ENCODE measurements around the gene CDH13. TPM values are rescaled to one million over a fixed set of nuclear protein-coding genes. Genes with fewer than 3 reads are reported as not detected.

The CDH13 gene
- total and polyA plus RNA-seq, 2 donors (not counting 3 experiments of a cell fraction or from before 2014, with no cell fraction given), result 96.6 to 124 TPM

GRCh38 chr16:83552930-83553329 is 926.2 kb downstream of the CDH13 start:
- dilution Hi-C loops (cut with MboI; ENCODE audit: extremely low pct_ligation_motif_present, low sequenced_read_pairs), result no loop called here
- intact Hi-C loops (cut with micrococcal nuclease), result no loop called here
- no peaks in the 10 kb centered on the region for H3K36me3 ChIP-seq (ENCODE audit: control insufficient read depth in 2 of 2, extremely low read depth in 1 of 2, insufficient read depth in 2 of 2, low read length in 2 of 2)
- no peaks in the 10 kb centered on the region for H4K20me1 ChIP-seq (replicated peaks; ENCODE audit: control insufficient read depth, extremely low read depth, insufficient read depth, low read length)
- H2AFZ ChIP-seq (ENCODE audit: low read depth, low read length), result no peak overlapping the region
- H3K4me3 ChIP-seq (replicated peaks in 1 of 3; ENCODE audit: insufficient read depth in 1 of 3, low read depth in 1 of 3, low read length in 3 of 3), result no peak overlapping the region
- H3K79me2 ChIP-seq (ENCODE audit: control insufficient read depth, insufficient read depth, low read length), result no peaks in the 10 kb centered on the region
- no peaks in the 10 kb centered on the region for H3K27me3 ChIP-seq (ENCODE audit: control insufficient read depth in 2 of 2, insufficient read depth in 2 of 2, low read length in 2 of 2)
- TF ChIP-seq MAX (IDR thresholded peaks at IDR 0.05; ENCODE audit: insufficient read depth, insufficient read length) (no peak), POLR2AphosphoS5 (IDR thresholded peaks at IDR 0.05; ENCODE audit: insufficient read depth, low read depth, low read length) (no peak), CTCF (IDR thresholded peaks at IDR 0.05; ENCODE audit: extremely low read depth in 1 of 2, insufficient read depth in 1 of 2, low read depth in 1 of 2, low read length in 2 of 2) (no peak), GATA2 (IDR thresholded peaks at IDR 0.05; ENCODE audit: insufficient read depth, insufficient read length, low read depth, low read length) (no peak), POLR2A (IDR thresholded peaks at IDR 0.05; ENCODE audit: low read depth, low read length) (no peak), JUN (IDR thresholded peaks at IDR 0.05; ENCODE audit: borderline replicate concordance, insufficient read depth, insufficient read length, low read depth) (no peak), FOS (IDR thresholded peaks at IDR 0.05; ENCODE audit: borderline replicate concordance, insufficient read depth, low read length) (no peak), MYC (IDR thresholded peaks at IDR 0.05; ENCODE audit: low read depth, low read length) (no peak), EZH2 (IDR thresholded peaks at IDR 0.05; ENCODE audit: borderline replicate concordance, low read depth, low read length, severe bottlenecking) (no peak)
- FAIRE-seq (no peak), DNase-seq (ENCODE audit: low read depth, low spot score) (no peak)
- H3K9me3 ChIP-seq (replicated peaks; ENCODE audit: control insufficient read depth, insufficient read depth, low read length), result no peaks in the 10 kb centered on the region
- H3K4me2 ChIP-seq (ENCODE audit: insufficient read depth, low read length), result no peak overlapping the region
- H3K27ac ChIP-seq (ENCODE audit: insufficient read depth, low read depth, low read length), result no peak overlapping the region
- no peak overlapping the region for H3K9ac ChIP-seq (replicated peaks; ENCODE audit: extremely low read depth, insufficient read depth, low read length)
- no peaks in the 10 kb centered on the region for H3K9me1 ChIP-seq (replicated peaks; ENCODE audit: control insufficient read depth, extremely low read depth, insufficient read depth, low read length)
- H3K4me1 ChIP-seq (ENCODE audit: control insufficient read depth, extremely low read depth, insufficient read depth, low read length), result peaks cover 7% of the 10 kb centered on the region
- BruUV-seq (replicated peaks), result no TSS peak
- CTCF ChIA-PET, result no interaction called here
- POLR2A ChIA-PET, result no interaction called here

Data from endothelial cell of umbilical vein (primary cell).